ENCODE results near the gene SDK1.

GRCh38 chr7:3942276-3942675 is 641.2 kb downstream of the SDK1 start:
- TF ChIP-seq BCL11A (tag by site-specific recombination; IDR thresholded peaks at IDR 0.05; ENCODE audit: low read depth) (no peak), ZNF274 (IDR thresholded peaks at IDR 0.05; ENCODE audit: low read length) (no peak), ZNF274 (tag by site-specific recombination; IDR thresholded peaks at IDR 0.05; ENCODE audit: borderline replicate concordance) (no peak), MYNN (tag by site-specific recombination; IDR thresholded peaks at IDR 0.05; ENCODE audit: borderline replicate concordance) (no peak), YY1 (tag by site-specific recombination; IDR thresholded peaks at IDR 0.05) (no peak), OSR2 (tag by site-specific recombination; IDR thresholded peaks at IDR 0.05) (no peak), ATF2 (tag by site-specific recombination; IDR thresholded peaks at IDR 0.05; ENCODE audit: low read depth) (no peak), KLF16 (tag by site-specific recombination; IDR thresholded peaks at IDR 0.05) (no peak), ZSCAN18 (tag by site-specific recombination; IDR thresholded peaks at IDR 0.05) (no peak), BCL11B (tag by site-specific recombination; IDR thresholded peaks at IDR 0.05; ENCODE audit: low read depth) (no peak), ZFP69B (tag by site-specific recombination; IDR thresholded peaks at IDR 0.05) (no peak)
- TF ChIP-seq, protein P1, sequence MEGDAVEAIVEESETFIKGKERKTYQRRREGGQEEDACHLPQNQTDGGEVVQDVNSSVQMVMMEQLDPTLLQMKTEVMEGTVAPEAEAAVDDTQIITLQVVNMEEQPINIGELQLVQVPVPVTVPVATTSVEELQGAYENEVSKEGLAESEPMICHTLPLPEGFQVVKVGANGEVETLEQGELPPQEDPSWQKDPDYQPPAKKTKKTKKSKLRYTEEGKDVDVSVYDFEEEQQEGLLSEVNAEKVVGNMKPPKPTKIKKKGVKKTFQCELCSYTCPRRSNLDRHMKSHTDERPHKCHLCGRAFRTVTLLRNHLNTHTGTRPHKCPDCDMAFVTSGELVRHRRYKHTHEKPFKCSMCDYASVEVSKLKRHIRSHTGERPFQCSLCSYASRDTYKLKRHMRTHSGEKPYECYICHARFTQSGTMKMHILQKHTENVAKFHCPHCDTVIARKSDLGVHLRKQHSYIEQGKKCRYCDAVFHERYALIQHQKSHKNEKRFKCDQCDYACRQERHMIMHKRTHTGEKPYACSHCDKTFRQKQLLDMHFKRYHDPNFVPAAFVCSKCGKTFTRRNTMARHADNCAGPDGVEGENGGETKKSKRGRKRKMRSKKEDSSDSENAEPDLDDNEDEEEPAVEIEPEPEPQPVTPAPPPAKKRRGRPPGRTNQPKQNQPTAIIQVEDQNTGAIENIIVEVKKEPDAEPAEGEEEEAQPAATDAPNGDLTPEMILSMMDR (tag by site-specific recombination; IDR thresholded peaks at IDR 0.05), result no peak
- TF ChIP-seq, protein P2, sequence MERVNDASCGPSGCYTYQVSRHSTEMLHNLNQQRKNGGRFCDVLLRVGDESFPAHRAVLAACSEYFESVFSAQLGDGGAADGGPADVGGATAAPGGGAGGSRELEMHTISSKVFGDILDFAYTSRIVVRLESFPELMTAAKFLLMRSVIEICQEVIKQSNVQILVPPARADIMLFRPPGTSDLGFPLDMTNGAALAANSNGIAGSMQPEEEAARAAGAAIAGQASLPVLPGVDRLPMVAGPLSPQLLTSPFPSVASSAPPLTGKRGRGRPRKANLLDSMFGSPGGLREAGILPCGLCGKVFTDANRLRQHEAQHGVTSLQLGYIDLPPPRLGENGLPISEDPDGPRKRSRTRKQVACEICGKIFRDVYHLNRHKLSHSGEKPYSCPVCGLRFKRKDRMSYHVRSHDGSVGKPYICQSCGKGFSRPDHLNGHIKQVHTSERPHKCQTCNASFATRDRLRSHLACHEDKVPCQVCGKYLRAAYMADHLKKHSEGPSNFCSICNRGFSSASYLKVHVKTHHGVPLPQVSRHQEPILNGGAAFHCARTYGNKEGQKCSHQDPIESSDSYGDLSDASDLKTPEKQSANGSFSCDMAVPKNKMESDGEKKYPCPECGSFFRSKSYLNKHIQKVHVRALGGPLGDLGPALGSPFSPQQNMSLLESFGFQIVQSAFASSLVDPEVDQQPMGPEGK (tag by site-specific recombination; IDR thresholded peaks at IDR 0.05), result no peak
- TF ChIP-seq, protein P3, sequence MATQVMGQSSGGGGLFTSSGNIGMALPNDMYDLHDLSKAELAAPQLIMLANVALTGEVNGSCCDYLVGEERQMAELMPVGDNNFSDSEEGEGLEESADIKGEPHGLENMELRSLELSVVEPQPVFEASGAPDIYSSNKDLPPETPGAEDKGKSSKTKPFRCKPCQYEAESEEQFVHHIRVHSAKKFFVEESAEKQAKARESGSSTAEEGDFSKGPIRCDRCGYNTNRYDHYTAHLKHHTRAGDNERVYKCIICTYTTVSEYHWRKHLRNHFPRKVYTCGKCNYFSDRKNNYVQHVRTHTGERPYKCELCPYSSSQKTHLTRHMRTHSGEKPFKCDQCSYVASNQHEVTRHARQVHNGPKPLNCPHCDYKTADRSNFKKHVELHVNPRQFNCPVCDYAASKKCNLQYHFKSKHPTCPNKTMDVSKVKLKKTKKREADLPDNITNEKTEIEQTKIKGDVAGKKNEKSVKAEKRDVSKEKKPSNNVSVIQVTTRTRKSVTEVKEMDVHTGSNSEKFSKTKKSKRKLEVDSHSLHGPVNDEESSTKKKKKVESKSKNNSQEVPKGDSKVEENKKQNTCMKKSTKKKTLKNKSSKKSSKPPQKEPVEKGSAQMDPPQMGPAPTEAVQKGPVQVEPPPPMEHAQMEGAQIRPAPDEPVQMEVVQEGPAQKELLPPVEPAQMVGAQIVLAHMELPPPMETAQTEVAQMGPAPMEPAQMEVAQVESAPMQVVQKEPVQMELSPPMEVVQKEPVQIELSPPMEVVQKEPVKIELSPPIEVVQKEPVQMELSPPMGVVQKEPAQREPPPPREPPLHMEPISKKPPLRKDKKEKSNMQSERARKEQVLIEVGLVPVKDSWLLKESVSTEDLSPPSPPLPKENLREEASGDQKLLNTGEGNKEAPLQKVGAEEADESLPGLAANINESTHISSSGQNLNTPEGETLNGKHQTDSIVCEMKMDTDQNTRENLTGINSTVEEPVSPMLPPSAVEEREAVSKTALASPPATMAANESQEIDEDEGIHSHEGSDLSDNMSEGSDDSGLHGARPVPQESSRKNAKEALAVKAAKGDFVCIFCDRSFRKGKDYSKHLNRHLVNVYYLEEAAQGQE (tag by site-specific recombination; IDR thresholded peaks at IDR 0.05), result no peak

Data from HEK293 (cell line).